B cell (primary cell): ENCODE data around the gene PRKAR2A.

Experiments
- EZH2 ChIP-seq: IDR thresholded peaks from 2 replicates; pipeline ENCODE4 v1.6.1; 2012; ENCODE audit warnings: borderline replicate concordance, low read depth, mild to moderate bottlenecking, moderate library complexity, low read length; ENCODE audit not compliant: insufficient read depth, poor library complexity, severe bottlenecking
- TF ChIP-seq, protein P1 (sequence below): fragments of 200-600 bp; IDR thresholded peaks from one replicate; pipeline ENCODE4 v1.8.0; 2022; ENCODE audit warnings: antibody characterized with exemption, mild to moderate bottlenecking

DNA sequence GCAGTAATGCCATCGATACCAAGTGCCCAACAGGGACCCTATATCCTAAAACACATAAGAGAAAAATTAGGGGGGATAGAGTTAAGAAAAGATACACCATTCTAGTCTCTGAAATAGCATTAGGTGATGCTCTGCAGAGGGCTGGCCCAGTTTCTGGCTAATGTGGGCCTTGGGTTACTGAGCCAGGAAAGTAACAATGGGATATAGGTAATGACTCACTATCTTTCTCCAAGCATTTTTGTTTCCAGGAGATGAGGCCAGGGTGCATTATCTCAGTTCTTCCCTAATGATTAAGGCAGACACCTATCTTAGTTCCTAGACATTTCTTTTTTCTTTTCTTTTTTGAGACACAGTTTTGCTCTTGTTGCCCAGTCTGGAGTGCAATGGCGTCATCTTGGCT is 50.0 kb downstream of the PRKAR2A start:
- TF ChIP-seq, protein P1, sequence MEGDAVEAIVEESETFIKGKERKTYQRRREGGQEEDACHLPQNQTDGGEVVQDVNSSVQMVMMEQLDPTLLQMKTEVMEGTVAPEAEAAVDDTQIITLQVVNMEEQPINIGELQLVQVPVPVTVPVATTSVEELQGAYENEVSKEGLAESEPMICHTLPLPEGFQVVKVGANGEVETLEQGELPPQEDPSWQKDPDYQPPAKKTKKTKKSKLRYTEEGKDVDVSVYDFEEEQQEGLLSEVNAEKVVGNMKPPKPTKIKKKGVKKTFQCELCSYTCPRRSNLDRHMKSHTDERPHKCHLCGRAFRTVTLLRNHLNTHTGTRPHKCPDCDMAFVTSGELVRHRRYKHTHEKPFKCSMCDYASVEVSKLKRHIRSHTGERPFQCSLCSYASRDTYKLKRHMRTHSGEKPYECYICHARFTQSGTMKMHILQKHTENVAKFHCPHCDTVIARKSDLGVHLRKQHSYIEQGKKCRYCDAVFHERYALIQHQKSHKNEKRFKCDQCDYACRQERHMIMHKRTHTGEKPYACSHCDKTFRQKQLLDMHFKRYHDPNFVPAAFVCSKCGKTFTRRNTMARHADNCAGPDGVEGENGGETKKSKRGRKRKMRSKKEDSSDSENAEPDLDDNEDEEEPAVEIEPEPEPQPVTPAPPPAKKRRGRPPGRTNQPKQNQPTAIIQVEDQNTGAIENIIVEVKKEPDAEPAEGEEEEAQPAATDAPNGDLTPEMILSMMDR, result no peak
- no peak for TF ChIP-seq EZH2
